Stimulated activated CD8-positive, alpha-beta memory T cell treated with anti-CD3 and anti-CD28 coated beads, Interleukin-7, amount 100 ng/mL, for 4 hours (primary cell): ENCODE data around the gene ENOX1.

Experiments
- DNase-seq, 2 donors: peaks; one replicate each; pipeline ENCODE4 v3.0.0-alpha.2; 2020; ENCODE audit warnings: low read depth in 2 of 2

Gene ENOX1

DNA sequence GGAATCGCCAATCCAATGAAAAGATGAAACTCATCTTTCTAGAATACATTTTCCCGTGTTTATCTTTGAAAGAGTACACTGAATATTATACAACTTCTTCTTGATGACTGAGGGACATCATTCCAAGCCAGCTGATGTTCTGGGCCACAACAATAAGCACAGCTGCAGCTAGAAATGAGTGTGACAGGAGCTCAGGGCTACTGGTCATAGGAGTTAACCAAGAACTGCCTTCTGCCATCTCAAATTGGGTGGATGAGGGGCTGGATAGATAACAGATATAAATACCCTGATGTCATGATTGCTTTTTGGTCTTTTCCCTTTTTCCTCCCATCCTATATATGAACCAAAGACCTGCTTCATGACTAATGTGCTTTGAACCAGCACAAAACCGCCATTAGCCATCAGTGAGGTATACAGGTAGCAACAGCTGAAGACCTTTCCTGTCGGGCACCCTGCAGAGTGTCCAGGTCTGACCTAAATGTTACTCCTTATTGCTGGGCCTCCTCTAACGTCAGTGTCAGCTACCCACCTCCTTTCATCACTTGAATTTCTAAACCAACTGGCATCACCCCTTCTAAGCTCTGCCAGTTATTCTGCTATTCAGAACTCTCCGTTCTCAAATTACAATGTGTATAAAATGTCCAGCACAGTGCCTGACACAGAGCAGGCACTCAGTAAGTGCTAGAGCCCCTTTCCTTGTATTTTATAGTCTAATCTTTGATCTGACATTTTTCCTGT, 178.2 kb downstream of the ENOX1 start:
- DNase-seq, result no peak

DNA sequence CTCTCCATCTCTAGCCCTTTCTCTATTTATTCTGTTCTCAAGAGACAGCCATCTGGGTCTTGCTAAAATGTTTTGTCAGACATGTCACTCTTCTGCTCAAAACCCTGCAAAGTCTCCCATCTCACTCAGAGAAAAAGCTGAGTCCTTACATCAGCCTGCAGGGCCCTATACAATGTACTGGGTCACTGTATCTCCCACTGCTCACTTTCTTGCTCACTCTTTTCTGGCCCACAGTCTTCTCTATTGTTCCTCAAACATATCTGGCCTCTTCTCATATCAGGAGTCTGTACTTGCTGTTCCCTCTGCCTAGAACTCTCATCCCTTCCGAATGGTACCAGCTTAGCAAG, 189.2 kb downstream of the ENOX1 start:
- DNase-seq, result no peak

GRCh38 chr13:43596924-43597598, 189.7 kb downstream of the ENOX1 start:
- no peak for DNase-seq

GRCh38 chr13:43596006-43596405, 190.8 kb downstream of the ENOX1 start:
- DNase-seq, result no peak

GRCh38 chr13:43587376-43587775, 199.4 kb downstream of the ENOX1 start:
- DNase-seq, result no peak

GRCh38 chr13:43584751-43585150, 202.0 kb downstream of the ENOX1 start:
- DNase-seq, result no peak

DNA sequence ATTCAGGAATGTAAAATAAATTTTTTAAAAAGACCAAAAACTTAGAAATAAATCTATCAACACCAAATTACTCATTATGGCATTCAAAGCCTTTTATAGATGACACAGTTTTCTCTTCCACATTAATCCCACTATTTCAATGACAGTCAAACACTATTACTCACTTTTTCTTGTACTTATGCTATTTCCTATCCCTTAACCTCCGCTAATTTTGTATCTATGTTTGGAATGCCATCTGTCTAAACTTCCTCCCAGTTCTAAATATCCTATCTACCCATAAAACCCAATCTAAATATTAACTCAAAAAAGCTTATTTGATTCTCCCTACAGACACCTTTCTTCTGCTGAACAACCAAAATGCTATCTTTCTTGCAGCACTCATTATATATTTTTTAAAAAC, 203.5 kb downstream of the ENOX1 start:
- DNase-seq, result no peak

GRCh38 chr13:43580280-43580679, 206.5 kb downstream of the ENOX1 start:
- no peak for DNase-seq

- no peak for DNase-seq
Measured at GRCh38 chr13:43579321-43579720, 207.5 kb downstream of the ENOX1 start.

DNA sequence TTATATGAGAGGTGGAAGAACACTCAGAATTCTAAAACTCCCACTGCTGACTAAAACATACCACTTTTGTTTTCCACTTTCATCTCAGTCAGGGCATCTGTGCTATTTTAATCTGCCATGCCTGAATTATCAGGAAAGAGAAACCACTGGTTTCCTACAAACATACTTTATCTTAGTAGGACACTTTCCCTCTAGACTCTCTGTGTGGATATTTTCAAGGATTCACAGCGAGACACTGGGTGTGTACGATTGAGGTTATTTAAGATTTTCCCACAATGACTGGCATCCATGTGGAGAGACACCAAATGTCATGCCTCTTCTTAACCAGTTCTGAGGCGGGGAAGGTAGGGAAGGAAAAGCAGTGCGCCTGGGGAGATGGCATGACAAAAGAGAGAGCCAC, 212.2 kb downstream of the ENOX1 start:
- no peak for DNase-seq

GRCh38 chr13:43573802-43574514, 212.8 kb downstream of the ENOX1 start:
- no peak for DNase-seq

DNA sequence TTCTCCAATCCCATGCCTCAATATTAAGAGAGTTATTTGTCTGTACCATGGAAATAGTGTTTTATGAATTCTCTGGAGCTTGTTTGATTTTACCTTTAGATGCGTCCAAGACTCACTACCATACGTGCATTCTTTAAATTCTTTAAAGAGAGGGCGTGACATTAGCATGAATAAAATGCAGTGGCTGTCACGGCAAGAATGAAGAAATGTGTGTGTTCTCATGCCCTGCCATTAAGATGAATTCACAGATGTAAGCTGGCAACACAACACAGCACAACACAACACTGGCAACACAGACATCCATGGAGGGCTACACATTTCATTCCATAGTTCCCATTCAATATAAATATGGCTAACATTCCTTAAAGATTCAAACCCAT, 213.4 kb downstream of the ENOX1 start:
- no peak for DNase-seq

GRCh38 chr13:43572656-43573360, 214.0 kb downstream of the ENOX1 start:
- no peak for DNase-seq

GRCh38 chr13:43569658-43570057, 217.1 kb downstream of the ENOX1 start:
- no peak for DNase-seq

DNA sequence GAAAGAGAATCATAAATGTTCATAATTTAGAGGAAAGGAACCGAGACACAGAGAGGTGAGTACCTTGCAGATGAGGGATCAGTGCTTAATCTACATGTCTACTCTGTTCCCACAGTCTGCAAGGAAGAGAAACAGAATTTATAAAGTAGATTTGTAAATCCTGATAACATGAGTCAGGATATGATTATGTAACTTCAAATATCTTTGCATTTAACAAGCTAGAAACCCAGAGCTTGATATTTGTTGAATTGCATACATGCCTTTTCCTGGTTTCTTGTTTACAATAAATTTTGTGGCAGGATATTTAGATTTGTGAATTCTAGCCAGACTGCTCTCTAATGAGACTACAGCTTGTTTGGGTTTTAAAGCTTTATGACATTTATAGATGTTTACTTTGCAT, 219.2 kb downstream of the ENOX1 start:
- no peak for DNase-seq

GRCh38 chr13:43564952-43565351, 221.8 kb downstream of the ENOX1 start:
- no peak for DNase-seq

DNA sequence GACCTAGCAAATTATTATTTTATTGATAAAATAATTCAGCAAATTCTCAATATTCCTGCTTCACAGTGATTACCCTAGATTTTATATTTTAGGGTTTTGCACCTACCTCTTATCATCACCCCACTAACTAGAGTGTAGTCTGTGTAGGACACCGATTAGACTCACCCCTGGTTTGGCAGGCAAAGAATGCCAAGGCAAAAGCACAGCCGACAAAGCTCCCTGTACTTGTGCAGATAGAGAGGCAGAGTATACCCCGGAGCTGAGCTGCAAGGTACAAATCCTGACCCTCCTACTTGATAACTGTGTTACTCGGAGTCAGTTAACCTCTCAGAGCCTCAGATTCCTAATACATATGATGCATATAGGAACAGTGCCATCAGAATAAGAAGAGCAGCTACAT, 225.7 kb downstream of the ENOX1 start:
- no peak for DNase-seq

DNA sequence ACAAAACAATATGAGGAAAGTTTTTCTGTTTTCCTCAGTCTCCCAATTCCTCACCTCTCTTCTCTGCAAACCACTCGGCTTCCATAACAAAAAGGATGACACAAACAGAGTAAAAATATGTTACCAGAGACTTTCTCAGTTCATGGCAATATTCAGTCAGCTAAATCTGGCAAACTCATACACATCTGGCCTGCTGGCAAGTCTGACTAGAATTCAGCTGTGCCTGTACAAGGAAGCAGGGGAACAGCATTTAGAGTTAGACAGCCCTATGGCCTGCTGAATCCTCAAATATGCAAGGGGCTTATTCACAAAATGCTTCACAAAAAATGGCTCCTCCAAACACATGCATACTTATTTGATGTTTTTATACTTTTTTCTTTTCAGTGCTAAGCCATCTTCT, 227.8 kb downstream of the ENOX1 start:
- DNase-seq, result no peak

GRCh38 chr13:43558326-43558725, 228.4 kb downstream of the ENOX1 start:
- DNase-seq, result no peak

- DNase-seq, result no peak
Measured at GRCh38 chr13:43555667-43556066, 231.1 kb downstream of the ENOX1 start.

GRCh38 chr13:43551897-43552456, 234.8 kb downstream of the ENOX1 start:
- DNase-seq, result no peak

DNA sequence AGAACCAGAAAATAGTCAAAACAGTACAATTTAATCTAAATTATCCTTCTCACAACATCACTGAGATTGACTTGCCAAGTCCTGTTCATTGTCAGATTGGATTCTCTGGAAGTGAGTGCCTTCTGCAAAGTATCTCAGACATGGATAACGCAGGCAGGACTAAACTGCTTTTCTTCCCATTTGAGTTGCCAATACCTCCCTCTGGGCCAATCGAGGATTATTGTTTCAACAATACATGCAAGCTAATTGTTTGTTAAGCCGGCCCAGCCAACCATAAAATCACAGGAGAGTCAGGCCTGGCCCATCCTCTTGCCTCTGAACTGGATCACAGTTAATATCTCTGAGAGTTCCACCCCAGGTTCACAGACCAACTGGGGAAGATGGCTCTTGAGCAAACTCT, 240.0 kb downstream of the ENOX1 start:
- no peak for DNase-seq
